Measurements from ENCODE around the gene ACACA.
A peak's percentile ranks its signal among the peaks of the same experiment; 100 is the strongest.

DNA sequence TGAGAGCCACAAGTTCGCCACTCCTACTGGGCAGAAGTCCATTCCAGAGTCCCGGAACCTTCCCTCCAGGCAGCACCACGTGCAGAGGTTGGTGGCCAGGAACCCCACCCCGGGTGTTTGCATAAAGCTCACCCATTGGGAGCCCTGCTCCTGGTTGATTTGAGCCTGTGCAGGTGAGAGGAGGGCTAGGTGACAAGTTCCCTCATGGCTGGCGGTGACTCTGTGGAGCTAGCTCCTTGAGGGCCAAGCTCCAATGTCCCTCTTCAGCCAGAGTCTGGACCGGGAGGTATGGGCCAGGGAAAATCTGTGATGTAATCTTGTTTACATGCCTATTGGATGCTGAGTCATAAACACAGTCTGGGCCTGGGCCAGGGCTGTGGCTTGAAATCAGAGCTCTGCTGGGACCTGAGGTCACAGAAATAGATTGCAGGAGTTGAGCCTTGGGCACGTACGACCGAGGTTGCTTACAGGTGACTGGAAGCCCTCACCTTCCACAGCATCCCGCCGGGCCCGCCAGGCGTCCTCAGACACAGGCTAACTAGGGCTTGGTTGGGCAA, 339.0 kb downstream of the ACACA start:
- TF ChIP-seq POLR2A (IDR thresholded peaks at IDR 0.05) (peak in 1 of 2 donors; percentile 70), CTCF (IDR thresholded peaks at IDR 0.05) (no peak)

All from adrenal gland (tissue), 5 donors.